ENCODE data around the gene IFNL2.
A peak's percentile ranks its signal among the peaks of the same experiment; 100 is the strongest.
"Not testable (repeated sequence)": the region's sequence is repeated elsewhere in the genome, so short reads cannot be mapped to it uniquely, and the experiment has no call there.

IFNL2 gene

GRCh38 chr19:39307822-39308530, 39.8 kb downstream of the IFNL2 start:
- no CpG with 5 or more reads among the region's 82 CpGs for WGBS, 2 donors (ENCODE audit: extremely low coverage in 2 of 2, insufficient read length in 2 of 2, insufficient replicate concordance in 1 of 2)
- peak overlapping the region in 1 of 2 donors; percentile 75 for H3K4me3 ChIP-seq (ENCODE audit: low read length in 2 of 2)

GRCh38 chr19:39308531-39309304, 40.5 kb downstream of the IFNL2 start:
- peaks cover 9 to 66% (median 37%) of the 10 kb centered on the region in 3 experiments for H3K27me3 ChIP-seq (ENCODE audit: control insufficient read depth in 3 of 3, insufficient read depth in 3 of 3, low read depth in 1 of 3, low read length in 3 of 3)

More at GRCh38 chr19:39307822-39308530, 39.8 kb downstream of the IFNL2 start:
- Histone ChIP-seq H3K27me3 (ENCODE audit: control insufficient read depth in 3 of 3, insufficient read depth in 3 of 3, low read depth in 1 of 3, low read length in 3 of 3) (peaks cover 9 to 72% (median 37%) of the 10 kb centered on the region in 3 experiments), H3K14ac (ENCODE audit: low read length) (peak overlapping the region; percentile 58), H2BK5ac (ENCODE audit: low read length) (no peak overlapping the region), H4K91ac (ENCODE audit: low read depth, low read length, poor library complexity) (no peak overlapping the region), H2BK120ac (ENCODE audit: low read depth, low read length) (peak overlapping the region; percentile 30), H3K36me3 (replicated peaks in 1 of 2; ENCODE audit: control insufficient read depth in 2 of 2, insufficient read depth in 2 of 2, low read length in 2 of 2) (no peaks in the 10 kb centered on the region), H3K4me2 (ENCODE audit: insufficient read depth, low read length, poor library complexity, severe bottlenecking) (peak overlapping the region; percentile 94), H4K8ac (ENCODE audit: low read depth, low read length) (no peak overlapping the region), H2BK15ac (ENCODE audit: low read length) (no peak overlapping the region), H2AK5ac (ENCODE audit: low read depth, low read length) (peak overlapping the region; percentile 73), H3K23ac (ENCODE audit: low read depth, low read length, poor library complexity) (peak overlapping the region; percentile 89), H3K79me1 (ENCODE audit: low read depth, low read length) (no peaks in the 10 kb centered on the region), H3K9ac (ENCODE audit: low read depth, low read length, poor library complexity) (peak overlapping the region; percentile 61), H3K9me3 (replicated peaks in 1 of 2; ENCODE audit: control insufficient read depth in 2 of 2, insufficient read depth in 1 of 2, low read depth in 1 of 2, low read length in 2 of 2) (peaks cover 2 to 5% of the 10 kb centered on the region in 2 donors), H2BK12ac (ENCODE audit: low read length) (peak overlapping the region; percentile 42), H3K18ac (ENCODE audit: low read length) (peak overlapping the region; percentile 71), H2AFZ (ENCODE audit: low read length) (peak overlapping the region; percentile 90), H3K4me1 (ENCODE audit: control insufficient read depth in 2 of 2, insufficient read depth in 1 of 2, low read depth in 1 of 2, low read length in 2 of 2) (peaks cover 9 to 13% of the 10 kb centered on the region in 2 donors), H3K27ac (replicated peaks; ENCODE audit: low read length) (no peak overlapping the region), H3K4ac (ENCODE audit: low read length) (no peak overlapping the region)
- DNase-seq (ENCODE audit: low spot score): no peak

DNA sequence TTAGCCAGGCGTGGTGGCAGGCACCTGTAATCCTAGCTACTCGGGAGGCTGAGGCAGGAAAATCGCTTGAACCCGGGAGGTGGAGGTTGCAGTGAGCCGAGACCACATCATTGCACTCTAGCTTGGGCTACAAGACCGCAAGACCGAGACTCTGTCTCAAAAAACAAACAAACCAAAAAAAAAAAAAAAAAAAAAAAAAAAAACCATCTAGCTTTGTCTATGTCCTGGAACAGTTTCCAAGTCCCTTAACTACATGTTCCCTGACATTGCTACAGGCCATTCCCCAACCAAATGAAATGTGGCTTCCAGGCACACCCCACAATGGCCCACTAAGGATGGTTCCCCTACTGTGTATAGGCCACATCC, 41.1 kb downstream of the IFNL2 start:
- not testable (repeated sequence) for H2BK15ac ChIP-seq (ENCODE audit: low read length); H4K8ac ChIP-seq (ENCODE audit: low read depth, low read length); H2BK12ac ChIP-seq (ENCODE audit: low read length); H2BK5ac ChIP-seq (ENCODE audit: low read length); H4K91ac ChIP-seq (ENCODE audit: low read depth, low read length, poor library complexity); H3K4me3 ChIP-seq (ENCODE audit: low read length in 2 of 2); H2AFZ ChIP-seq (ENCODE audit: low read length); H3K36me3 ChIP-seq (replicated peaks in 1 of 2; ENCODE audit: control insufficient read depth in 2 of 2, insufficient read depth in 2 of 2, low read length in 2 of 2); H3K9me3 ChIP-seq (replicated peaks in 1 of 2; ENCODE audit: control insufficient read depth in 2 of 2, insufficient read depth in 1 of 2, low read depth in 1 of 2, low read length in 2 of 2); H2BK120ac ChIP-seq (ENCODE audit: low read depth, low read length); H3K9ac ChIP-seq (ENCODE audit: low read depth, low read length, poor library complexity); H3K23ac ChIP-seq (ENCODE audit: low read depth, low read length, poor library complexity); H3K14ac ChIP-seq (ENCODE audit: low read length); H3K4ac ChIP-seq (ENCODE audit: low read length); H3K4me2 ChIP-seq (ENCODE audit: insufficient read depth, low read length, poor library complexity, severe bottlenecking); DNase-seq (ENCODE audit: low spot score); H3K27ac ChIP-seq (replicated peaks; ENCODE audit: low read length); H2AK5ac ChIP-seq (ENCODE audit: low read depth, low read length); H3K79me1 ChIP-seq (ENCODE audit: low read depth, low read length); H3K18ac ChIP-seq (ENCODE audit: low read length)
- H3K27me3 ChIP-seq (ENCODE audit: control insufficient read depth in 3 of 3, insufficient read depth in 3 of 3, low read depth in 1 of 3, low read length in 3 of 3): peaks cover 9 to 60% (median 35%) of the 10 kb centered on the region in 3 experiments
- no CpG with 5 or more reads among the region's 7 CpGs for WGBS, 2 donors (ENCODE audit: extremely low coverage in 2 of 2, insufficient read length in 2 of 2, insufficient replicate concordance in 1 of 2)
- H3K4me1 ChIP-seq (ENCODE audit: control insufficient read depth in 2 of 2, insufficient read depth in 1 of 2, low read depth in 1 of 2, low read length in 2 of 2): peaks cover 9 to 13% of the 10 kb centered on the region in 2 donors

More at GRCh38 chr19:39308531-39309304, 40.5 kb downstream of the IFNL2 start:
- no CpG with 5 or more reads among the region's 18 CpGs for WGBS, 2 donors (ENCODE audit: extremely low coverage in 2 of 2, insufficient read length in 2 of 2, insufficient replicate concordance in 1 of 2)
- Histone ChIP-seq H3K4me1 (ENCODE audit: control insufficient read depth in 2 of 2, insufficient read depth in 1 of 2, low read depth in 1 of 2, low read length in 2 of 2) (peaks cover 9 to 13% of the 10 kb centered on the region in 2 donors), H2AK5ac (ENCODE audit: low read depth, low read length) (peak overlapping the region; percentile 73), H3K9ac (ENCODE audit: low read depth, low read length, poor library complexity) (no peak overlapping the region), H3K79me1 (ENCODE audit: low read depth, low read length) (no peaks in the 10 kb centered on the region), H3K9me3 (replicated peaks in 1 of 2; ENCODE audit: control insufficient read depth in 2 of 2, insufficient read depth in 1 of 2, low read depth in 1 of 2, low read length in 2 of 2) (peaks cover 2 to 5% of the 10 kb centered on the region in 2 donors), H2BK12ac (ENCODE audit: low read length) (no peak overlapping the region), H2BK5ac (ENCODE audit: low read length) (no peak overlapping the region), H3K36me3 (replicated peaks in 1 of 2; ENCODE audit: control insufficient read depth in 2 of 2, insufficient read depth in 2 of 2, low read length in 2 of 2) (peaks cover 0 to 4% of the 10 kb centered on the region in 2 donors), H2BK15ac (ENCODE audit: low read length) (no peak overlapping the region), H3K23ac (ENCODE audit: low read depth, low read length, poor library complexity) (peak overlapping the region; percentile 89), H3K18ac (ENCODE audit: low read length) (no peak overlapping the region), H3K4me2 (ENCODE audit: insufficient read depth, low read length, poor library complexity, severe bottlenecking) (no peak overlapping the region), H4K91ac (ENCODE audit: low read depth, low read length, poor library complexity) (no peak overlapping the region), H4K8ac (ENCODE audit: low read depth, low read length) (no peak overlapping the region), H3K27ac (replicated peaks; ENCODE audit: low read length) (no peak overlapping the region), H2BK120ac (ENCODE audit: low read depth, low read length) (no peak overlapping the region), H3K4ac (ENCODE audit: low read length) (no peak overlapping the region), H3K14ac (ENCODE audit: low read length) (no peak overlapping the region), H2AFZ (ENCODE audit: low read length) (peak overlapping the region; percentile 90), H3K4me3 (ENCODE audit: low read length in 2 of 2) (no peak overlapping the region)
- DNase-seq (ENCODE audit: low spot score): no peak
